ENCODE results near the gene BCLAF3.

The BCLAF3 gene

GRCh38 chrX:19991350-19991718 is 473 bp upstream of the BCLAF3 start:
- Mint-ChIP-seq H3K36me3 (no peaks in the 10 kb centered on the region), H3K27ac (peak overlapping the region; percentile 77), H3K9me3 (no peaks in the 10 kb centered on the region), H3K4me3 (peak overlapping the region; percentile 77), H3K4me1 (peaks cover 18% of the 10 kb centered on the region)
- ATAC-seq (no peak), DNase-seq (ENCODE audit: low spot score in 2 of 2) (no peak)

GRCh38 chrX:19990151-19990555 is 708 bp downstream of the BCLAF3 start:
- no peaks in the 10 kb centered on the region for H3K9me3 Mint-ChIP-seq
- no peak for DNase-seq (ENCODE audit: low spot score in 2 of 2)
- peak overlapping the region; percentile 81 for H3K27ac Mint-ChIP-seq
- ATAC-seq: peak; percentile 29
- no peaks in the 10 kb centered on the region for H3K36me3 Mint-ChIP-seq
- peak overlapping the region; percentile 77 for H3K4me3 Mint-ChIP-seq
- peaks cover 20% of the 10 kb centered on the region for H3K4me1 Mint-ChIP-seq

GRCh38 chrX:19987856-19988255 is 3.0 kb downstream of the BCLAF3 start:
- no peak for DNase-seq (ENCODE audit: low spot score in 2 of 2)
- ATAC-seq: no peak
- no peaks in the 10 kb centered on the region for H3K36me3 Mint-ChIP-seq
- H3K4me1 Mint-ChIP-seq: peaks cover 20% of the 10 kb centered on the region
- no peak overlapping the region for H3K4me3 Mint-ChIP-seq
- H3K27ac Mint-ChIP-seq: no peak overlapping the region
- H3K9me3 Mint-ChIP-seq: no peaks in the 10 kb centered on the region

GRCh38 chrX:19986531-19986930 is 4.3 kb downstream of the BCLAF3 start:
- Mint-ChIP-seq H3K27ac (peak overlapping the region; percentile 70), H3K4me1 (peaks cover 22% of the 10 kb centered on the region), H3K36me3 (no peaks in the 10 kb centered on the region), H3K4me3 (no peak overlapping the region), H3K9me3 (no peaks in the 10 kb centered on the region)
- no peak for DNase-seq (ENCODE audit: low spot score in 2 of 2)
- no peak for ATAC-seq

GRCh38 chrX:19981947-19982346 is 8.9 kb downstream of the BCLAF3 start:
- no peak overlapping the region for H3K4me3 Mint-ChIP-seq

GRCh38 chrX:19975845-19976244 is 15.0 kb downstream of the BCLAF3 start:
- H3K36me3 Mint-ChIP-seq: peaks cover 9% of the 10 kb centered on the region
- DNase-seq (ENCODE audit: low spot score in 2 of 2) (no peak), ATAC-seq (no peak)
- H3K4me3 Mint-ChIP-seq: no peak overlapping the region
- peaks cover 3% of the 10 kb centered on the region for H3K9me3 Mint-ChIP-seq
- H3K27ac Mint-ChIP-seq: no peak overlapping the region
- H3K4me1 Mint-ChIP-seq: peaks cover 17% of the 10 kb centered on the region

More at GRCh38 chrX:19981947-19982346, 8.9 kb downstream of the BCLAF3 start:
- Mint-ChIP-seq H3K36me3 (peaks cover 6% of the 10 kb centered on the region), H3K4me1 (peaks cover 18% of the 10 kb centered on the region), H3K9me3 (peaks cover 3% of the 10 kb centered on the region), H3K27ac (peak overlapping the region; percentile 15)
- DNase-seq (ENCODE audit: low spot score in 2 of 2) (no peak), ATAC-seq (no peak)

GRCh38 chrX:19972984-19973383 is 17.9 kb downstream of the BCLAF3 start:
- H3K27ac Mint-ChIP-seq: no peak overlapping the region
- no peak for DNase-seq (ENCODE audit: low spot score in 2 of 2)
- H3K9me3 Mint-ChIP-seq: no peaks in the 10 kb centered on the region
- peaks cover 9% of the 10 kb centered on the region for H3K36me3 Mint-ChIP-seq
- peaks cover 17% of the 10 kb centered on the region for H3K4me1 Mint-ChIP-seq
- ATAC-seq: peak; percentile 57
- H3K4me3 Mint-ChIP-seq: no peak overlapping the region

- Mint-ChIP-seq H3K36me3 (peaks cover 14% of the 10 kb centered on the region), H3K9me3 (no peaks in the 10 kb centered on the region), H3K4me1 (peaks cover 5% of the 10 kb centered on the region), H3K27ac (no peak overlapping the region), H3K4me3 (no peak overlapping the region)
- DNase-seq (ENCODE audit: low spot score in 2 of 2) (no peak), ATAC-seq (no peak)
These were observed 22.6 kb downstream of the BCLAF3 start for GRCh38 chrX:19968276-19968675.

GRCh38 chrX:19966056-19966455 is 24.8 kb downstream of the BCLAF3 start:
- Mint-ChIP-seq H3K4me1 (peaks cover 7% of the 10 kb centered on the region), H3K4me3 (no peak overlapping the region), H3K27ac (no peak overlapping the region), H3K9me3 (no peaks in the 10 kb centered on the region), H3K36me3 (peaks cover 21% of the 10 kb centered on the region)
- DNase-seq (ENCODE audit: low spot score in 2 of 2) (no peak), ATAC-seq (no peak)

GRCh38 chrX:19964017-19964710 is 26.7 kb downstream of the BCLAF3 start:
- DNase-seq (ENCODE audit: low spot score in 2 of 2) (peak in 1 of 2 donors; percentile 49), ATAC-seq (peak; percentile 94)
- H3K4me3 Mint-ChIP-seq: no peak overlapping the region
- H3K4me1 Mint-ChIP-seq: peaks cover 12% of the 10 kb centered on the region
- H3K27ac Mint-ChIP-seq: no peak overlapping the region
- peaks cover 21% of the 10 kb centered on the region for H3K36me3 Mint-ChIP-seq
- no peaks in the 10 kb centered on the region for H3K9me3 Mint-ChIP-seq

GRCh38 chrX:19960913-19961312 is 29.9 kb downstream of the BCLAF3 start:
- no peaks in the 10 kb centered on the region for H3K9me3 Mint-ChIP-seq
- ATAC-seq: no peak
- H3K27ac Mint-ChIP-seq: no peak overlapping the region
- DNase-seq (ENCODE audit: low spot score in 2 of 2): no peak
- peaks cover 21% of the 10 kb centered on the region for H3K36me3 Mint-ChIP-seq
- peaks cover 12% of the 10 kb centered on the region for H3K4me1 Mint-ChIP-seq
- no peak overlapping the region for H3K4me3 Mint-ChIP-seq

GRCh38 chrX:19958552-19959486 is 32.0 kb downstream of the BCLAF3 start:
- H3K9me3 Mint-ChIP-seq: no peaks in the 10 kb centered on the region
- no peak overlapping the region for H3K27ac Mint-ChIP-seq
- no peak for ATAC-seq
- peaks cover 7% of the 10 kb centered on the region for H3K4me1 Mint-ChIP-seq
- H3K36me3 Mint-ChIP-seq: peaks cover 7% of the 10 kb centered on the region
- H3K4me3 Mint-ChIP-seq: no peak overlapping the region
- DNase-seq (ENCODE audit: low spot score in 2 of 2): no peak

GRCh38 chrX:19956923-19957322 is 33.9 kb downstream of the BCLAF3 start:
- Mint-ChIP-seq H3K4me1 (peaks cover 7% of the 10 kb centered on the region), H3K4me3 (no peak overlapping the region), H3K27ac (no peak overlapping the region), H3K36me3 (peaks cover 5% of the 10 kb centered on the region), H3K9me3 (no peaks in the 10 kb centered on the region)
- DNase-seq (ENCODE audit: low spot score in 2 of 2) (no peak), ATAC-seq (no peak)

- Mint-ChIP-seq H3K9me3 (no peaks in the 10 kb centered on the region), H3K36me3 (peaks cover 5% of the 10 kb centered on the region), H3K27ac (no peak overlapping the region), H3K4me1 (peaks cover 7% of the 10 kb centered on the region), H3K4me3 (no peak overlapping the region)
- no peak for DNase-seq (ENCODE audit: low spot score in 2 of 2)
- ATAC-seq: no peak
These were observed 34.6 kb downstream of the BCLAF3 start for GRCh38 chrX:19956306-19956705.

GRCh38 chrX:19955306-19955705 is 35.6 kb downstream of the BCLAF3 start:
- H3K27ac Mint-ChIP-seq: no peak overlapping the region
- no peak for DNase-seq (ENCODE audit: low spot score in 2 of 2)
- no peaks in the 10 kb centered on the region for H3K4me1 Mint-ChIP-seq
- no peaks in the 10 kb centered on the region for H3K9me3 Mint-ChIP-seq
- ATAC-seq: no peak
- H3K4me3 Mint-ChIP-seq: no peak overlapping the region
- H3K36me3 Mint-ChIP-seq: peaks cover 10% of the 10 kb centered on the region
